NCI-H1436 (cell line): ENCODE data around the gene SERPINA6.
"Not testable (repeated sequence)": the region's sequence is repeated elsewhere in the genome, so short reads cannot be mapped to it uniquely, and the experiment has no call there.

Experiments used
- DNase-seq: peaks from one replicate; lab custom pipeline; 2025; lab: John Stamatoyannopoulos, UW

SERPINA6 gene

GRCh38 chr14:94354638-94355185 is 31.6 kb upstream of the SERPINA6 start:
- DNase-seq = no peak

- DNase-seq = not testable (repeated sequence)
These were observed 31.1 kb upstream of the SERPINA6 start for GRCh38 chr14:94354190-94354589.

GRCh38 chr14:94349276-94349675 is 26.1 kb upstream of the SERPINA6 start:
- DNase-seq = no peak

GRCh38 chr14:94348836-94349235 is 25.7 kb upstream of the SERPINA6 start:
- no peak for DNase-seq

- no peak for DNase-seq
These were observed 23.7 kb upstream of the SERPINA6 start for GRCh38 chr14:94346841-94347240.

- not testable (repeated sequence) for DNase-seq
These were observed 23.1 kb upstream of the SERPINA6 start for GRCh38 chr14:94346065-94346786.

- no peak for DNase-seq
These were observed 22.4 kb upstream of the SERPINA6 start for GRCh38 chr14:94345344-94346064.

- no peak for DNase-seq
These were observed 21.3 kb upstream of the SERPINA6 start for GRCh38 chr14:94344389-94344788.

- no peak for DNase-seq
These were observed 20.3 kb upstream of the SERPINA6 start for GRCh38 chr14:94343238-94344005.

- no peak for DNase-seq
These were observed 19.3 kb upstream of the SERPINA6 start for GRCh38 chr14:94342334-94342934.

GRCh38 chr14:94341656-94342333 is 18.7 kb upstream of the SERPINA6 start:
- no peak for DNase-seq

GRCh38 chr14:94340533-94340932 is 17.4 kb upstream of the SERPINA6 start:
- DNase-seq = no peak

GRCh38 chr14:94338023-94338422 is 14.9 kb upstream of the SERPINA6 start:
- DNase-seq = no peak

GRCh38 chr14:94337274-94337673 is 14.1 kb upstream of the SERPINA6 start:
- DNase-seq = no peak

- DNase-seq = no peak
These were observed 11.7 kb upstream of the SERPINA6 start for GRCh38 chr14:94334872-94335271.

- DNase-seq = no peak
These were observed 9.5 kb upstream of the SERPINA6 start for GRCh38 chr14:94332587-94332986.

GRCh38 chr14:94332063-94332583 is 9.0 kb upstream of the SERPINA6 start:
- no peak for DNase-seq

GRCh38 chr14:94331462-94331861 is 8.3 kb upstream of the SERPINA6 start:
- DNase-seq = no peak

GRCh38 chr14:94330857-94331256 is 7.7 kb upstream of the SERPINA6 start:
- DNase-seq = no peak

GRCh38 chr14:94330432-94330831 is 7.3 kb upstream of the SERPINA6 start:
- DNase-seq = no peak

- DNase-seq = no peak
These were observed 6.7 kb upstream of the SERPINA6 start for GRCh38 chr14:94329857-94330256.
